T-helper 2 cell treated with Interferon-gamma antibody and Interleukin-4, amounts not matched to agents 100 ng/mL and 5 ng/mL, for 36 hours (primary cell): ENCODE results near the gene FOSL2. TPM values are rescaled to one million over a fixed set of nuclear protein-coding genes. Genes with fewer than 3 reads are reported as not detected.

Experiments used
- intact Hi-C: fragments of 100-400 bp; cut with micrococcal nuclease; formaldehyde crosslinking; loops from one replicate; pipeline ENCODE4 v1.15.1; 2023
- total RNA-seq: library from RNA; stranded (reverse); gene quantifications from 2 replicates; pipeline ENCODE4 v1.2.3, GENCODE V29; 2022

FOSL2 gene
- 29.6 and 30.5 TPM in 2 replicates for total RNA-seq

DNA sequence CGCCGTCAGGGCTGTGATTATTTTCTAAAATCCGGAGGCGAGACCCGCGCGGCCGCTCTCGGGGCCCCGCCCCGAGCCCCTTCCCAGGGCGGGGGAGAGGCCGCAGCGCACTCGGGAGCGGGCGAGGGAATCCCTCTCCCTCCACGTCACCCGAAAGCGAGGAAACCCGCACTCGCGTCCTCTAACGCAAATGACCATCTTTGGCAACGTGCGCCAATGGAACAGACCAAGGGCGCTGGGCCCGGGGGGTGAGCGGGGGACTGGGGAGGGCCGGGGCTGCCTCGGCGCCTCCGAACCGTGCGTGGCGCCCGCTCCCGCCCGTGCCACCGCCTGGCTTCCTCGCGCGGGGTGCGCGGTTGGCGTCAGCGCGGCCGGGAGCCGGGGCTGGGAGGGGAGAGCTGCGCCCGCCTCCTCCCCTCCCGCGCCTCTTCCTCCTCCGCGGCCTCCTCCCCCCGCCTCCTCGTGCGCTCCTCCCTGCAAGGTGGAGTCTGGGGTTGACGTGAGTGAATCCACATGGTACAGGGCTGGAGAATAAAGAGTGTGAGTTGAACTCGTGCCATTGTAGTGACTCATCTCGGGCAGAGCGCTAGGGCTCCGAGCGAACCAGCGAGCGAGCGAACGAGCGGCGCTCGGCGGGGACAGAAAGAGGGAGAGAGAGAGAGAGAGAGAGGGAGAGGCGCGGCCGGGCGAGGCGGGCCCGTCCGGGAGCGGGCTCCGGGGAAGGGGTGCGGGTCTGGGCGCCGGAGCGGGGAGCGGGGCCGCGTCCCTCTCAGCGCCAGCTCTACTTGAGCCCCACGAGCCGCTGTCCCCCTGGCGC is at the start of gene FOSL2:
FOSL2 (plus strand) TSS at position 562 of the 817 bp plus-strand sequence. CDS start 863 bp downstream, outside the sequence.
- intact Hi-C loops, result loop anchor here (1.0 to 5.0 kb wide), 8 partner anchors 17 to 810 kb away; partner anchors contain the start of genes BABAM2, RBKS and ZNF512

GRCh38 chr2:28343184-28343942 is 49.3 kb upstream of the FOSL2 start:
- intact Hi-C loops, result no loop called here

GRCh38 chr2:28343971-28344715 is 48.5 kb upstream of the FOSL2 start:
- intact Hi-C loops, result no loop called here

DNA sequence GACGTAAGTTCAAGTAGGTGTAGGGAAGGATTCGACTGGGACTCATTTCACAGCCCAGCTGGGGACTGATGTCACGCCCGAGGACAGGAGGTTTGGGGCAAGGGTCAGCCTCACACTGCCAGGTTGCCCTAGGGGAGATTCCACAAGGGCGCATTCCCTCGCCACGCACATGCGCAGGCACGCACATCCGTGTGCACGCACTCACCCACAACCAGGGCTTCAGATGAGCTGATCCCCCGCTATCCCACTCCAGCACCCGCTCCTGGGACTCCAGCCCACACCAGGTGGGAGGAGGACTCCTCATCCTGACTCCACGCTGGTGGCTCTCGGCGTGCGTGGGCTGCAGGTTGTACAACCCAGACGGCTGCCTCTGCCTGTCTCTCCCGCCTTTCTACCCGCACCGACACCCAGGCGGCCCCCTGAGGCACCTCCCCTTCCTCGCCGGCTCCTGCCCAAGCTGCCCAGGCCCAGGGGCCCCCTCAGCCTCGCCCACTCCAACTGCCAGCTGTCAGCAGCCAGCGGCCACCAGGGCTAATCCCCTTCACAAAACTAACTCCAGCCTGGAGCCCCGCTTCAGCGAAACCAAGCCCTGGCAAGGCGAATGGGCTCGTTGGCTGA is 47.8 kb upstream of the FOSL2 start:
- intact Hi-C loops, result no loop called here

- intact Hi-C loops, result no loop called here
Observed at GRCh38 chr2:28345619-28346018, 47.0 kb upstream of the FOSL2 start.

GRCh38 chr2:28346587-28346986 is 46.1 kb upstream of the FOSL2 start:
- intact Hi-C loops, result no loop called here

- intact Hi-C loops, result no loop called here
Observed at GRCh38 chr2:28347193-28347592, 45.5 kb upstream of the FOSL2 start.

GRCh38 chr2:28347596-28347995 is 45.1 kb upstream of the FOSL2 start:
- intact Hi-C loops, result no loop called here

GRCh38 chr2:28348149-28348567 is 44.5 kb upstream of the FOSL2 start:
- intact Hi-C loops, result no loop called here

DNA sequence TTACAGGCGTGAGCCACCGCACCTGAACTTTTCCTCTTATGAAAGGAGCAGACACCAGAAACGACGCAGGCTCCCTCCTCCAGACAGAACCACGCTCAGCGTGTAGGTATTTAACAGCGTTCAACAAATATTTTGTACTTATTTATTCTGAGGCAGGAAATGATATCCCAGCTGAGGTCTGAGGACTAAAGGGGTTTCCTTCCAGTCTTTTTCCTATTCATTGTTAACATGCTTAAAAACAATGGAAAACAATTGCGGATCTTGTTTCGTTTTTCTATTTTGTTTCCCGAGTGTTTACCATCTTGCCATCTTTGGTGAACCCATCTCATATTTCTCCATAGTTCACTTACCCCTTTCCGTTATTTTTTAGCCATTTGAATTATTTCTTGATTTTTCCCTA is 43.7 kb upstream of the FOSL2 start:
- intact Hi-C loops, result no loop called here

DNA sequence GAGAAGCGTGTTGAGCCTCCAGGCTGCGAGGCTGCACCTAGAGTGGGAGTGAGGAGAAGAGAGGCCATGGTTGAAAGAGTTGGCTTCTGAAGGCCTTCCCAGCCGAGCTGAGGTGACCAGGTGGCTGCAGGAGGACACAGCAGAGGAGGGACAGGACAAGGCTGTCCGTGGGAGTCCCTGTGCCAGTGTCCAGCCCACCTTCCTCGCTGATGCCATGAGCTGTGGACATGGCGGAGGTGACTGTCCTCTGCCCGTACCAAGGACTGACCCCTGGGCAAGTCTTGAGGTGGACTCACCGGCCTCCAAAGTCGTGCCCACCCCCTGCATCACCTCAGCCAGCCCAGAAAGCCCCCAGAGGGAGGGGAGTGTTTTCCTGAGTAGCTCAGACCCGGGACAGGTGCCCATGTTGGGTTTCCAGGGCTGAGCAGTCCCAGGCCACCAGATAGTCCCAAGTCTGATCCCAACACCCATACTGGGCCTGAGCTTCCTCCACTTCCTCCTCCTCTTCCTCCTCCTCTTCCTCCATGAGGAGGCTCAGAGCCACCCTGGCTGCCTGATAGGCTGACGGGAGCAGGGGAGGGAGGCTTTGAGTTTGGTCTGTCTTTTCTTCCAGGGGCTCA is 43.0 kb upstream of the FOSL2 start:
- intact Hi-C loops, result no loop called here

DNA sequence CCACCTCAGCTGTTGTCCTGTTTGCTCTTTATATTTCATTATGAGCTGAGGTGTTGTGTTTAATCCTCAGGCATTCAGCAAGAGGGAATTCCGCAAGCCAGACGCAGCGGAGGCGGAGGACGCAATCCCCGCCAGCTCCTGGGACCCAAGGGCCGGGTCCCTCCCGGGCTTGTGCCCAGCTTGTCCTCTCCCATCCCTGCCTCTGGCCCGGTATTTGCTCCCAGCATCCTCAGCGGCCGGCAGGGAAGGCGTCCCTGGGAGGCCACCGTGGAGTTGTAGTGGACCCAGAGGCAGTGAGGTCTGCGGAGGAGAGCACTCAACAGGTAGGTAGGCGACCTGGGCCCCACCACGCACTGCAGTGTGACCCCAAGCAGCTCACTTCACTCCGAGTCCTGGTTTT is 42.5 kb upstream of the FOSL2 start:
- intact Hi-C loops, result no loop called here

- intact Hi-C loops, result no loop called here
Observed at GRCh38 chr2:28350791-28351285, 41.8 kb upstream of the FOSL2 start.

GRCh38 chr2:28351621-28352020 is 41.0 kb upstream of the FOSL2 start:
- intact Hi-C loops, result no loop called here

GRCh38 chr2:28352104-28352503 is 40.6 kb upstream of the FOSL2 start:
- intact Hi-C loops, result no loop called here

DNA sequence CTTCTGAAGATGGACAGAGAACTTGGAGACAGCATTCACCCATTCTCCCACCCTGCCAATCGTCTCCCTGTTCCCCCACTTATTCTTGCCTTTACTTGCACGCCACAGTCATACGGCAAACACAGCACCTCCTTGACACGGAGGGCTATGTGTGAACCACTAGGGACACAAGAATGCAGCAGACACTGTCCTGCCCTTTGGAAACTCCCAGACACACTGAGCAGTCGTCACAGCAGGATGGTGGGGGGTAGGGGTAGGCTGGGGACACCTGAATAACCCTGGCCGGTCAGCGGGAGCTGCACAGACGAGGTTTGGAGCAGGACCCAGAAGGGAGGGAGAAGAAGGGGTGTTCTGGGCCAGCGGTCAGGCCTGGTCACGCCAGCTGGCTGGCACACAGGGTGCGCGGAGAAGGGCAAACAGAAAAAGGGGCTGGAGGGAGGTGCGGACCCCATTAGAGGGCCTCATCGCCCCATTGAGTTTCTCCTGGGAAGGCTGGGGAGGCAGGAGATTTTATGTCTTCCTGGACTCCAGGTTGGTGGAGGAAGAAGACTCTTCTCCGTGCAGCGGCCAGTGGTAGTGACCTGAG is 40.0 kb upstream of the FOSL2 start:
- intact Hi-C loops, result no loop called here

DNA sequence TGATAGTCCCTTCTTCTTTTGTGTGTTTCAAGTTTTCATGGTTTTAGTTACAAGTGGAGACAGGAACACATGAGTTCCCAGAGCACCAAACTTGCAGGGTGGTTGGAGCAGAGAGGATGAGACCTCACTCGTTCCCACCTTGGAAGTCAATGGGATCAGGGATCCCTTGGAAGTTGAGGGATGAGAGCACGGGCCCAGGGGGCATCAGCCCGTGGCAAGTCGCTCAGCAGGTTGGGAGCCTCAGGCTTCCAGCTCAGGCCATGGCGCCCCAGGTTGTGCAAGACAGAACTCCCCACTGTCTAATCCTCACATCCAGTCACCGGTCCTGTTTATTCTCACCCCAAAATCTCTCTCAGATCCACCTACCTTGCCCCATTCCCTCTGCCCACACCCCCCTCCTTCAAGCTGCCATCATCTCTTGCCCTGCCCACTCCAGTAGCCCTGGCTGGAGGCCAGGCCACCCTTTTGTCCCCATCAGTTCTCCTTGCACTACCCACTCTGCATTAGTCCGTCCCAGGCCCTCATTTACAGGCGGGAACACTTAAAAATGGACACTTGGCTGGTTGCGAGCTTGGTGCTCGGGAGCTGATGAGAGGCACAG is 37.6 kb upstream of the FOSL2 start:
- intact Hi-C loops, result no loop called here

GRCh38 chr2:28355521-28356094 is 37.0 kb upstream of the FOSL2 start:
- intact Hi-C loops, result no loop called here

DNA sequence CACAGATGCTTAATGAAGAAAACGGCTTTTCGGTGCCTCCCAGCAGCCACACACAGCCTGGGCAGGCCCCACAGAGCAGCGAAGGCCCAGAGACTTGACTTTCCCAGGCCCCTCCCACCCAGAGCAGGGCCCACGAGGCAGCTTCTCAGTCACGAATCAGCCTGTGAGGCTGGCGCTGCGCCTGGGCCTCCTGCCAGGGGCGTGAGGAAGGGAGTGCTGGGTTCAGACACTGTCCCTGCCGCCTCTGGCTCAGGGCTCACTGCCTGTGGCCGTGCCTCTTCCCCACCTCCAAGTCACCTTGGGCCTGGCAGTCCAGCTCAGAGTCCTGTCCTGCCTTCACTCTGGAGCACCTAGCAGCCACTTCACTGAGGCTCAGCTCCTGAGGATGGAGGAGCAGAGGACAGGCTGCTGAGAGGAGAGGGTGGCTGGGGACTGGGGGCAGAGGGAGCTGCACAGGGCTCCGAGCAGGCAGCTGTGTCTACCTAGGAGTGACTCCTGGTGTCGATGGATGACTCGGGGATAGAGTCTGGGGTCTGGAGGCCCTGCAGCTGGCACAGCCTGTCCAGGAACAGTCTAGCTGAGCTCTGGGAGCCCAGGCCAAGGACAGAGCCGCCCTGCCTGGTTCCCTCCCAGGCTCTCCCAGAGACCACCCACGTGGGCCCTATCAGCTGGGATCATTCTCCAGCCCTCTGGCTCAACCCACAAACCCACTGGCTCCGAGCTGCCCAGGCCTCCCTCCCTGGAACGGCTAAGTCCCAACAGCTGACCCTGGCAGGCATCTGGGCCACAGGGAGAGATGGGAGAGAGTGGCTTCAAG is 36.4 kb upstream of the FOSL2 start:
- intact Hi-C loops, result no loop called here
